ENCODE data around the gene SGCD.

Gene SGCD

GRCh38 chr5:156522651-156523529, 195.9 kb downstream of the SGCD start:
- DNase-seq: no peak

- DNase-seq: no peak
These were observed 196.6 kb downstream of the SGCD start for GRCh38 chr5:156523607-156524006.

GRCh38 chr5:156526081-156526925, 199.3 kb downstream of the SGCD start:
- DNase-seq: peak in 1 of 2 experiments; percentile 23

- no peak for DNase-seq
These were observed 200.6 kb downstream of the SGCD start for GRCh38 chr5:156527611-156528010.

- no peak for DNase-seq
These were observed 201.7 kb downstream of the SGCD start for GRCh38 chr5:156528673-156529072.

GRCh38 chr5:156529892-156530291, 202.9 kb downstream of the SGCD start:
- no peak for DNase-seq

GRCh38 chr5:156531199-156531598, 204.2 kb downstream of the SGCD start:
- no peak for DNase-seq

- DNase-seq: no peak
These were observed 206.0 kb downstream of the SGCD start for GRCh38 chr5:156532921-156533320.

- DNase-seq: peak in 1 of 2 experiments; percentile 3
These were observed 207.1 kb downstream of the SGCD start for GRCh38 chr5:156534085-156534484.

- peak in 1 of 2 experiments; percentile 30 for DNase-seq
These were observed 208.0 kb downstream of the SGCD start for GRCh38 chr5:156534906-156535485.

GRCh38 chr5:156540491-156540890, 213.5 kb downstream of the SGCD start:
- DNase-seq: no peak

GRCh38 chr5:156541582-156541981, 214.6 kb downstream of the SGCD start:
- no peak for DNase-seq

- no peak for DNase-seq
These were observed 216.6 kb downstream of the SGCD start for GRCh38 chr5:156543348-156544145.

GRCh38 chr5:156552855-156553358, 225.9 kb downstream of the SGCD start:
- no peak for DNase-seq

GRCh38 chr5:156556666-156557406, 229.9 kb downstream of the SGCD start:
- peak in 1 of 2 experiments; percentile 11 for DNase-seq

- no peak for DNase-seq
These were observed 233.0 kb downstream of the SGCD start for GRCh38 chr5:156560002-156560401.

GRCh38 chr5:156561651-156562050, 234.7 kb downstream of the SGCD start:
- DNase-seq: no peak

- DNase-seq: no peak
These were observed 243.7 kb downstream of the SGCD start for GRCh38 chr5:156570615-156571014.

- no peak for DNase-seq
These were observed 254.8 kb downstream of the SGCD start for GRCh38 chr5:156581725-156582124.

GRCh38 chr5:156582193-156582598, 255.2 kb downstream of the SGCD start:
- no peak for DNase-seq

- no peak for DNase-seq
These were observed 257.9 kb downstream of the SGCD start for GRCh38 chr5:156584871-156585270.

- DNase-seq: no peak
These were observed 259.0 kb downstream of the SGCD start for GRCh38 chr5:156585999-156586398.

All from NCI-H446 (cell line).